Right ventricle myocardium superior (tissue), 1 donor: ENCODE data around the gene GTF3C1. TPM values are rescaled to one million over a fixed set of nuclear protein-coding genes. Genes with fewer than 3 reads are reported as not detected.

Source experiments
- ATAC-seq: fragments of 200-7000 bp; cut with Tn5 transposase; one replicate; pipeline ENCODE4 v1.9.1; 2020; ENCODE audit warnings: mild to moderate bottlenecking; ENCODE audit not compliant: poor library complexity
- DNase-seq: peaks from one replicate; pipeline ENCODE4 v3.0.0-alpha.2; 2020
- intact Hi-C: fragments of 100-400 bp; cut with DNase I; formaldehyde crosslinking; loops from one replicate; pipeline ENCODE4 v1.11.2; 2022
- total RNA-seq: library from RNA; stranded (reverse); fragmentation: NEBNext Ultra II Directional; extraction: Animal tissue kit (Norgen Biotek cat#: 25700); gene quantifications from one replicate; pipeline ENCODE4 v1.2.1, GENCODE V29; 2021
- donor health status: DM: no; HTN: yes; CAD: no; lungs with severe emphysema.

Gene GTF3C1
- total RNA-seq, 1 donor from 2014 or later = 45.2 TPM

DNA sequence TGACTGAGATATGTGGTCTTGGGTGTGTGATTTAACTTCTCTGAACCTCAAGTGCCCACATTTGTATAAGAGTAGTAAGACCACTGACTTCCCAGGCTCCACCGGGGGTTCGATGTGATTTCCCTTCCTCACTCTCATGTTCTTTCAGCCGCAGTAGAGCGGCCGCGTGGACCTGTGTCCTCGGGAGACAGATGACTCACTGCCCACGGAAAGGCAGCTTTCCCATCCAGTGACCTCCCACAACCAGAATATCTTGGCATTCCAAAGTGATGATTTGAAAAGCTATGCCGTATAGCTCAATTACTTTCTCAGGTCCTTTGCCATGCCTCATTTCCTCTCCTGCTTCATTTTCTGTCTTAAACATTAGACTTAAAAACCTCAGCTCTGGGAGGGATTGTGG is 74.2 kb downstream of the GTF3C1 start:
- intact Hi-C loops = no loop called here
- DNase-seq (no peak), ATAC-seq (no peak)

DNA sequence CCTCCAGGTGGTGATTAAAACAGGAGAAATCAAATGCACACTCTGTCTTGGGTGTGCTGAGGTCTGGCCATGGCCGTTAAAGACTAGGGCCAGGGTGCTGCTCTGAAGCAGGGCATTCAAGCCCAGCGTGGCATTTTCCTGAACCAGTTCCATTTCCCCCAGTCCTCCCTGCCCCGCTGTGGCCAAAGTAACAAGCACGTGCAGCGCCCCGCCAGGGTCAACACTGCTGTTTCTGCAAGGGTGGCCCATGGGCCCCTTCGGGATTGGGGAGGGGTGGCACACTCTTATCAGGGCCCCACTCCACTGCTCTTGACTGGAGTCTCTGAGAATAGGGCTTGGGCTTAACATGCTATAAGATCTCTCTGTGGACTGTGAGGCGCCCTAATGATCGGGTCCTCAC is 74.8 kb downstream of the GTF3C1 start:
- ATAC-seq = no peak
- intact Hi-C loops = no loop called here
- no peak for DNase-seq

DNA sequence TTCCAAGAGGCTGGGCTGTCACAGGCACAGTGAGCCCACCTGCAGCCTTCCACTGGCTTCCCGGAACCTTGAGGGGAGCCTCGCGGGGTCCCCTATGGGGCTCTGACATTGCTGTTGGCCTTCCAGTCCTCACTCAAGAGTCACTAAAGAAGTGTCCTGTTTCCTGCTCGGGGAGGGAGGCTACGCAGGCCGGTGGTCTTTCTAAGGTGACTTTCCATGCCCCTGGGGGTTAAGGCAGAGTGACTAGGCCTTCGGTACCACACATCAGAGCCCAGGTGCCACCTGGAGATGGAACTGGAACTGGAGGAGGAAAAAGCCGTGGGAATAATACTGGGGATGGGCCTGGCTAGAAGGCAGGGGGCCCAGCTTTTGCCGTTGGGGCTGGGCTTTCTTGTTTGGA is 75.7 kb downstream of the GTF3C1 start:
- intact Hi-C loops = no loop called here
- ATAC-seq (no peak), DNase-seq (no peak)

DNA sequence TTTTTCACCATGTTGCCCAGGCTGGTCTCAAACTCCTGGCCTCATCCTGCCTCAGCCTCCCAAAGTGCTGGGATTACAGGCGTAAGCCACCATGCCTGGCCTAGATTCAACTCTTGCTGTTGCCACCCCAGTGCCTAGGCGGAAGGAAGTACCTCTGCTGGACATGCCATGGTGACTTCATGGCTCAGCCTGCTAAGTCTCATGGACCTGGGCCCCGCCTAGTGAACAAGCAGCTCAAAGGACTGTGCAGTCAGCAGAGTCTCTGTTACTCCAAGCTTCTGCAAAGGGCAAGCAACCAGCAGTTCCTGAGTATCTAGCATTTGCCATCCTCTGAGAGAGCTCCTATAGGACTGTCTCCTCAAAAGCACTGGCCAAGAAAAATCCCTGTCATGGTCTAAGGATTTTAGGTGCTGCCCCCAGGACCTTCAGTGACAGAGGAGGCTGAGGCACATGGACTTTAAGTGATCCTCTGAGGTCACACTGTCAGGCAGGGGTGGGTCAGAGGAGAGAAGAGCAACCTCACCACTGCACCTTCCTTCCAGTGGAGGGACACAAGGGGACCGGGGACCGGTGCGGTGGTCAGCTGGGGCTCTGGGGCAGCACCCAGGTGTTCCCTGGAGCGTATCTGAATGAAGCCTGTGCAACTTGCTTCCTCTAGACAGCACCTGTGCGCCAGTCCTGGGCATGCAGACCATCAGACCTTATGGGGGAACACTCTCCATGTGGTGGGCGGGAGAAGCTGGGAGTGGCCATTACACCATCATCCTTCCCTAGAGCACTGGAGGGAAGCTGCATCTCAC is 76.4 kb downstream of the GTF3C1 start:
- ATAC-seq = no peak
- intact Hi-C loops = no loop called here

DNA sequence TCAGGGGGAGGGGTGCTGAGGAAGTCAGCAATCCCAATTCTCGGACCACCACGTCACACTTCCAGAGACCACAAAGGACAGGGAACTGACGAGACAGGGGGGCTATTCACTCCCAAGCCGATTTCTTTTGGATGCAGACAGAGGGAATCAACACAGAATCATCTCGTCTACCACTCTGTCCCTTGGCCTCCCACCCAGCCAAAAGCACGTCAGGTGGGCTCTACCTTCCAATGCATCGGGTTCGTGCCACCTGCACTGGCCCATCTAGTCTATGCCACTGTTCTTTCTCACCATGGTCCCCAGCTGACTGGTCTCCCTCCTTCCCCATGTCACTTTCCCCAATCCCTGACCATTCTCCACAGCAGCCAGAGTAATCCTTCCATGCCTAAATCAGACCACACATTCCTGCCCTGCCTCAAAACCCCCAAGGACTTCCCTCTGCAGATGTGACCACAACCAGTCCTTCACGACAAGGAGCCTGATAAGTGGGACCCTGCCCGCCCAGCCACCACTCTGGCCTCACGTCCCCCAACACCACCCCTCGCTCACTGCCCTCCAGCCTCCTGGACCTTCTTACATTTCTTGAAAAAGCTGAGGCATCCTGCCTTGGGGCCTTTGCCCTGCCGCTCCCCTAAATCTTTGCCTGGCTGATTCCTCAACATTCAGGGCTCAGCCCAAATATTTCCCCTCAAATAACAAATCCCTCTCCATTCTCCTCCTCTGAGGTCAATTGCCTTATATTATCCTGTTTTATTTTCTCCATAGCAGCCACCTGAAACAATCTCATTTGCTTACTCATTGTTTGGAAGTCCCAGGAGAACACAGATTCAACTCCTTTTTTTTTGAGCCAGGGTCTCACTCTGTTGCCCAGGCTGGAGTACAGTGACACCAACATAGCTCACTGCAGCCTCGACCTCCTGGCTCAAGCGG is 77.4 kb downstream of the GTF3C1 start:
- intact Hi-C loops = no loop called here
- DNase-seq (no peak), ATAC-seq (no peak)

More for the DNA sequence above, 76.4 kb downstream of the GTF3C1 start:
- DNase-seq = no peak

DNA sequence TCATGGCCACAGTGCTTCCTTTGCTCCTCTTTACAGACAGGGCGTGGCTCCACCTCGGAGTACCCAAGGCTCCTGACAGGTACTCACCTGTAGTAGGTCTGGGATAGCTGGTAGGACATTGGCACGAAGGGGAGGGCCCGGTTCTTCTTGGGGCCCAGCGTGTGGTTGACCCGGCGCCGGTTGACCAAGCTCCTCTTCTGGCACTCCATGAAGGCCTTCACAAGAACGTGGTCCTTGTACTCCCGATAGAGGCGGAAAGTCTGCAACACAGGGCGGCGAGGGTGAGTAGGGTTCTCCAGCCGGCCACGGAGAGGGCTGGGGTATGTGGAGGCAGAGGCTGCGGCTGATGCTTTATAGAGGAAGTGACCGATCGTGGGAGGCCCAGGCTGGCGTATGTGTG is 78.1 kb downstream of the GTF3C1 start:
- intact Hi-C loops = no loop called here
- no peak for ATAC-seq
- peak; percentile 35 for DNase-seq

DNA sequence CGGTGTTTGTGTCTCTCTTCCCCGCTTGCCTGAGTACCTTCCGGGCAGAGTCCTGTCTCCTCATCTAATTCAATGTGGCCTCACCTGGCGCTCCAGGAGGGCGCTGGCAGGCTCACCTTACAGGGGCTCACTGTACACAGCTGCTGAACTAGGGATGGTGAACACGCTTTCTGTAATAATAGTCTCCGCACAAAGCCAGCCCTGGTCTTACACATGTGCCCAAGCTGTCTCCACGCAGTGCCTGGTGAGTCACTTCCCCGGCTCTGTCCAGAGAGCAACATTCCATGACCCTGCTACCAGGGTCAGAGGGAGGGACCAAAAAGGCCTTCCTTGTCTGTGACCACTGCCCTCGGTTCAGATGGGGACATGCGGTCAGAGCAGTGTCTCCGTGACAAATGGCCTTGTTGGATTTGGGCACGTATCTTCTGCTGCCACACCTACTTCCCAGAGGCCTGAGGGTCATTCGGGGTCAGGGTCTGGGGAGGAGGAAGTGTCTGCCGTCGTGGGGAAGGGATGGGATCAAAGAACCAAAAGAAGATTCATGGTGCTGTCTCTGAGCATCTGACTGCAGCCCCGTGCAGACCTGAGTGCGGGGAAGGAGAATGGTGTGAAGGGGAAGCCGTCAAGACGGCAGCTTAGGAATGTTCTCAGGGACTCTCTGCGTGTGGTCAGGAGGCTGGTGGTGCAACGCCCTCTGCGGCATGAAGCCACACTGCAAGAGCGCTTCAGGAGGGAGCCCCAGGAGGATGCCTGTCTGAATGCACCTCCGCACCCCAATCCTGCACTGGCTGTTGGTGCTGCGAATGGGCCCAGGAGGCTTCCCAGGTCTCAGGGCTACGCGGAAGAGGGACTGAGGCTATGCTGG is 78.9 kb downstream of the GTF3C1 start:
- intact Hi-C loops = no loop called here
- peak; percentile 38 for ATAC-seq
- peak; percentile 40 for DNase-seq

DNA sequence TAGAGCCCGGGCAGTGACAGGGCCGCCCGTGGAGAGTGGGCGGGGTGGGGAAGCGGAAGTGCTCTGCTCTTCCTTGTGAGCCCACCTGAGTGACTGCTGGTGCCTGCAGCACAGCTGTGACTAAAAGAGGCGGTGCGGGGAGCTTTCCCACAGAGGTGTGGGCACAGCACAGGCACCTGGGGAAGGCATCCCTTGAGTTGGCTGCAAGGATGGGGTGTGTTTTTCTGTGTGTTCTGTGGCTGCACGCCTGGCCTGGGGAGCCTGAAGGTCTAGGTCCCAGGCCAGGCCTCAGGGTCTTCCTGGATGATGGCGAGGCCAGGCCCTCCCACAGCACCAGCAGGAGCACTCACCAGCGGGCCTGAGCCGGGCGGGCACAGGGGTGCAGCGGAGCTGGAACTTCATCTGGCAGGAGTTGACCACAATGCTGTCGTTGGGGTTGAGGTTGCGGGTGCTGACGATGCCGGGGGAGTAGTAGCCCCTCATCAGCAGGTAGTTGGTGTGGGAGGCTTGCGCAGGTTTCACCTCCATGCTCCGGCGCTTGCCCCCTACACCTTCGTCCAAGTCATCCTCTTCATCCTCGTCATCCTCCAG is 80.7 kb downstream of the GTF3C1 start:
- DNase-seq (no peak), ATAC-seq (no peak)
- intact Hi-C loops = no loop called here

DNA sequence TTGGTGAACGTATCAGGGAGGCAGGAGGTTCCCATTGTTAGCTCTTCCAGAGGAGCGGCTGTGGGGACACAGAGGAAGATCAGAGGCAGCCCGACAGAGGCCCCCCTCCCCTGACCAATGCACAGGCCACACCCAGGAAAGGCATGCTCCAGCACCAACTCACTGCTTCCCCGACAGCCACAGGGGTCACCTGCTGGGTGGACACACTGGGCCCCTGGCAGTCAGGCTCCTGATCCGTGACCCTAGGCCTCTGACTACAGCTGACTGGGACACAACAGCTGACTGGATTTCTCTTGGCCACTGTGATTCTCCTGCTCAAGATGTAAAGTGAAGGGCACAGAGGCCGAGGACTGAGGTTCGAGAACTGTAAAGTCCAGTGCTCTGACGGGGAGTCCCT is 84.2 kb downstream of the GTF3C1 start:
- no peak for DNase-seq
- intact Hi-C loops = no loop called here
- no peak for ATAC-seq

DNA sequence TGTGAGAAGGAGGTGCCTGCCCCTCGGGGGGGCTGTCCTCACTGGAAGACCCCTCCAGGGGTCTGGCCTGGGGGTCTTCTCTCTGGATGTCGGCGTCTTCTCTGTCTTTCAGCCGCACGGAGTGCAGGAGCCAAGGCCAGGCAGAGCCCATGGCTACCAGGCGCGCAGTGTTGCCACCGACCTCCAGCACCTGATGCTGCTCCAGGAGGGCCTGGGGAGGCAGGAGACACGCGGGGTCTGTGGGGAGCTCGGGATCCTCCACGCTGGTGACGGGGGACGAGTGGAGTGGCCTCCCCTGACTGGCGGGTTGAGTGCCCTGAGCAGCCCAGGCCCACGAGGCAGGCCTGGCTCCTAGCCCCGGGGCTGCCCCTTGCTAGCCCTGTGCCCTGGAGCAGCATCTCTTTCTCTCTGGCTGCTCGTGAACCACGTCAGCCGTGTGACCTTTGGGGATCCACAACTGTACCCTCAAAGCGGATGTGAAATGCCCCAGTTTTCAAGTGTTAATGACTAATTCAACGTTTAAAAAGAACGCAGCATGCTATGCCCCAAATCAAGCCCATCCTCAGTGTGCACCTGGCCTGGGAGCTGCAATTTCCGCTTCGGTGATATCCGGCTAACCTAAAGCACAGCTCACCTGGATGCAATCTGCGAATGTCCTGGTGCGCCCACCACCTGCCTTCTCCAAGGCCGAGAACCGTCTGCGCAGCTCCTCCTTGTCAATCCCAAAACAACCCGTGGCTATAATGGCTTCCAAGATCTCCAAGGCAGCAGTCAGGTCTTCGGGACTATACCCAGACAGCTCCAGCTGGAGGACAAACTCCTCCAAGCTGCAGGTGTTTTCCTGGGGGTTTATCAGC is 84.9 kb downstream of the GTF3C1 start:
- ATAC-seq (no peak), DNase-seq (no peak)
- intact Hi-C loops = no loop called here

DNA sequence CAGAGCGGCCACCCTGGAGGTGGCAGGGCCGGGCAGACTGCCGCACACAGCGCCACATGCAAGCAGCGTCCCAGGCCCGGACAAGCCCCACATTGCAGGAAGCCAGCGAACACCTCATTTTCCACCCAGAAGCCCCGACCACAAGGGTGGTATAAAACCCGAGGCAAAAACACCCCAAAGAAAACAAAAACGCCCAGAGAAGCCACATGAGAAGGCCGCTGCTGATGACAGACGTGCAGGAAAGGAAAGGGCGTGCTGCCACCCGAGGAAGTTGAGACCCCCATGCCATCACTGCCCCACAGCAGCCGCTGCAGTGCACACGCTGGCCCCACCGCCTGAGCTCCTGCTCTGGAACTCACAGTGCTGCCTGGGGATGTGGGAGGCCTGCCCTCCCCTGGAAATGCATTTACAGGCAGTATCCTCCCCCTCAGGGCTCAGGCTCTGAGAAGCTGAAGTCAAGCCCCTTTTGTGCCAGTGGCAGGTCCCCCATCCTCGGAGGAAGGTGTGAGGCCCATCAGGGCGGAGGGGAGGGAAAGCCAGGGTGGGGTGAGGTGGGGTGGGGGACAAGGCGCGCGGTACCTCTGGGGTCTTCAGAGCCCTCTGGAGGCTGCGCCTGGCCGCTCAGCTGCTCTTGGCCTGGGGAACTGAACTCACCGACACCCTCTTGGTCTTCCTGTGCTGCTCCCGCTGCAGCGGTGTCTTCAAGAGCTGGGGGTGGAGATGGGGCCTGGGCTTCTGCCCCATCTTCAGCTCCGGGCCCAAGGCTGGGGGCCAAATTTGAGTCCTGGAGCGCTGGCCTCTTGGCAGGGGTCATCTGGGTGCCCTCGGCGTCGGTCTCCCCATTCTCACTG is 85.7 kb downstream of the GTF3C1 start:
- ATAC-seq (no peak), DNase-seq (no peak)
- intact Hi-C loops = no loop called here

DNA sequence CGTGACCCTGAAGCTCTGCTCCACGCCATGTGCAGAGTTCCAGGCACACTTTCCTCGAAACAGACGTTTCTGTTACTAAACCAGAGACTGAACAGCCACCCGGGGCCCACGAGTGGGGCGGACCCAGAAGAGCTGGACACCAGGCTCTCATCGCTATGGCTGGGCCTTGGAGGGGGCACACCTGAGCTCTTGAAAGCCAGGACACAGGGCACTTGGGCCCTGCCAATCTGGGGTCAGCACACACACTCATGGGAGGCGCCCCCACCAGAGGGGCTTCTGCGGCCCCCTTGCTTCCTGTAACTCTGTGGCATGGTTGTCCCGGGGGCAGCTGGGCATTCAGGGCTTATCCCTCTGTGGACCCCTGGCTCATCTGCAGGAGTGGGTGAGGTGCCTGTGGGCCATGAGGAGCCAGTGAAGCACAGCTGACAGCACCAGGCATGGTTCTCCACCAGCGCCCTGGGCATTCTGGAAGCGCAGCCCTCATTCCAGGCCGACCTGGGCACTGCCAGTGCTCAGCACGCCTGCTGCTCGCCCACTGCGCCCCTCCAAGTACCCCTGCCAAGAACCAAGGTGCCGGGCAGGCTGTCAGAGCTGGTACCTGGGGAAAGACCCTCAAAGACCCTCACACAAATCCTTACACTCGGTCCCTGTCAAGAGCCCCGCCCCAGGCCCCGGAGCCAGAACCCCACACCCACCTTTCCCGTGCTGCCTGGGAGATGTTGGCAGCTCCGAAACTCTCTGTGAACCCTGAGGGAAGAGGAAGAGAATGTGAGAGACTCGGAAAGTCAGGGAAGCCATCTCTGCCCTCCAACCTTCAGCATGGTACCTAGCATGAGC is 86.6 kb downstream of the GTF3C1 start:
- DNase-seq (no peak), ATAC-seq (no peak)
- intact Hi-C loops = no loop called here

DNA sequence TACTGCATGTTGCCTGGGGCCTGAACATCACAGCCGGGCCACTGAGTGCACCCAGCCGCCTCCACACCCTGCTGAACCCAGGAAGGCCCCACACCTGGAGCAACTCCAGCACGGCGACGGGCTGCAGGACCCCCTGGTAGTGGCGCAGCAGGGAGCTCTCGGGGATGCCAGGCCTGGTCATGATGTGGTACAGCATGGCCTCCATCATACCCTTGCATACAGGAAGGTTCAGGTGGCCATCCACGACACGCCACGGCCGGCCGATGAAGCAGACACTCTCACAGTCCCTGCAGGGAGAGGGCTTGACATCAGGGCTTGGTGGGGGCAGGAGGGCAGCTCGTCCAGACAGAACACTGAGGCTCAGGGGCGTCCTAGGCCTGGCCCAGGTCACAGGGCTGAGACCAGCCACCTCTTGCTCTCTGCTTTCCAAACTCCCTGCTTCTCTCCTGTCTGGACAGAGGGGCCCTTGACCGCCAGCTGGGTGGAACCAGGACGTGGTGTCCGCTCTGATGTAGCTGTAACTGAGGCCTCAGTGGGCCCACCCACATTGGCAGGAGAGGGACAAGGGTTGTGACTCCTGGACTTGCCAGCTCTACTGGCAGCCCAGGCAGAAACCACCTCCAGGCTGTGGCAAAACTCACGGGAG is 87.4 kb downstream of the GTF3C1 start:
- peak; percentile 9 for ATAC-seq
- intact Hi-C loops = no loop called here
- no peak for DNase-seq

DNA sequence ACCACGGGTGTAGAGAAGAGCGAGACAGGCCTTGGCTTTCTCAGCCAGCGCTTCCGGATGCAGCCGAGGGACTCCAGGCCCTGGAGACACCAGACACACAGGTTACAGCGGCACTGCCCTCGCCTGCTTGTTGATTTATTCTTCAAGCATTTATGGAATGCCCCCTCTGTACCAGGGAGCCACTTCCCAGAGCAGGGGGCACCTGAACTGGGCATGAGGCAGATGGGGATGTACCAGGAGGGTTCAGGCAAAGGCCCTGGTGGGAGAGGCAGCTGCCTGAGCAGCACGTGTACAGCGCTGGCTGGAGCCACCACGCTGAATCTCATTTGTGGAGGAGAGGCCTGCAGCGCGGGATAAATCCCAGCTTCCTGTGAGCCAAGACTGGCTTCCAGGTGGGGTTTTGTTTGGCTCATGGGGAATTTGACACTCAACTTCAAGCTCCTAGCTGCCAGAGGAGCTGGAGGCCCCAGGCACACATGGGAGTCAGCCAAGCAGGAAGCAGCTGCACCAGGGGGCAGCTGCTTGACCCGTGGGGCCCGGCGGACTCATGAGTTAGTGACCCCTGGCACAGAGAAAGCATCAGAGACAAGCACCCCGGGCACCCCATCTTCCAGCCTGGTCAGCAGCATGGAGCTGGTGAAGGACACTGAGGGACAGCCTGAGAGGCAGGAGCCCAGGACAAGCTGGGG is 88.1 kb downstream of the GTF3C1 start:
- ATAC-seq (no peak), DNase-seq (no peak)
- intact Hi-C loops = no loop called here
